Lower lobe of right lung (tissue), 2 donors: ENCODE data around the gene HHIP. TPM values are rescaled to one million over a fixed set of nuclear protein-coding genes. Genes with fewer than 3 reads are reported as not detected.

ENCODE experiments used
- ATAC-seq, 2 donors: fragments of 200-7000 bp; cut with Tn5 transposase; one replicate each; pipeline ENCODE4 v1.9.1; 2020 to 2022; ENCODE audit warnings: mild to moderate bottlenecking in 2 of 2, moderate library complexity in 2 of 2
- DNase-seq: peaks from one replicate; pipeline ENCODE4 v3.0.0-alpha.2; 2020
- H3K27ac ChIP-seq: fragments of 200-600 bp; one replicate; pipeline ENCODE4 v1.8.0; 2022
- H3K27me3 ChIP-seq: fragments of 200-600 bp; one replicate; pipeline ENCODE4 v1.8.0; 2022; ENCODE audit warnings: low read depth
- H3K36me3 ChIP-seq: fragments of 200-600 bp; one replicate; pipeline ENCODE4 v1.8.0; 2022; ENCODE audit warnings: mild to moderate bottlenecking
- H3K4me1 ChIP-seq: fragments of 200-600 bp; one replicate; pipeline ENCODE4 v1.8.0; 2022
- H3K4me3 ChIP-seq: fragments of 200-600 bp; one replicate; pipeline ENCODE4 v1.8.0; 2022; ENCODE audit warnings: mild to moderate bottlenecking
- H3K9me3 ChIP-seq: fragments of 200-600 bp; one replicate; pipeline ENCODE4 v1.8.0; 2022
- intact Hi-C: fragments of 100-400 bp; cut with DNase I; formaldehyde crosslinking; loops from one replicate; pipeline ENCODE4 v1.11.0; 2022
- total RNA-seq: library from RNA; stranded (reverse); fragmentation: NEBNext Ultra II Directional; extraction: Animal tissue kit (Norgen Biotek cat#: 25700); gene quantifications from one replicate; pipeline ENCODE4 v1.2.1, GENCODE V29; 2021
- TF ChIP-seq, protein P1 (sequence below): fragments of 200-600 bp; IDR thresholded peaks from one replicate; pipeline ENCODE4 v1.8.0; 2022; ENCODE audit warnings: antibody characterized with exemption, mild to moderate bottlenecking
- donor health status: DM: no; HTN: yes; CAD: no; lungs with severe emphysema.

HHIP gene
- total RNA-seq, 1 donor from 2014 or later, result 172 TPM

DNA sequence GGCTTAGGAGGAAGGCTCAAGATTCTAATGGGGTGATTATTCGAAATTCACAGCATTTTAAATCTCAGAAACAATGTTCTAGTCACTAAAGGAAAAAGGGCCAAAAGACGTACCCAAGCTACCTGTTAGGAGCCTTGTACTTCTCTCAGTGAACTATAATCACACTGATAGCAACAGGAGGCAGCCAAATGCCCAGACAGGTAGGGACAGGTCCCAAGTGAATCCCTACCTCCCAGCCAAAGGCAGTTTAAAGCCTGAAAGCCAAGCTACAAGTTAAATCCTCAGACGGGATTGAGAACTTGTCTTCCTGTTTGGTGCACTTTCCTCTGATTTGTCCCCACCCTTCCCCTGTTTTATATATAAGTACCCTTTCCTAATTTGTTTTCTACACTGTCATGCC, 24.3 kb upstream of the HHIP start:
- Histone ChIP-seq H3K27ac (no peak overlapping the region), H3K27me3 (no peaks in the 10 kb centered on the region), H3K4me3 (no peak overlapping the region), H3K9me3 (no peaks in the 10 kb centered on the region), H3K4me1 (no peaks in the 10 kb centered on the region), H3K36me3 (no peaks in the 10 kb centered on the region)
- intact Hi-C loops, result no loop called here
- no peak for DNase-seq
- no peak for ATAC-seq
- TF ChIP-seq, protein P1, sequence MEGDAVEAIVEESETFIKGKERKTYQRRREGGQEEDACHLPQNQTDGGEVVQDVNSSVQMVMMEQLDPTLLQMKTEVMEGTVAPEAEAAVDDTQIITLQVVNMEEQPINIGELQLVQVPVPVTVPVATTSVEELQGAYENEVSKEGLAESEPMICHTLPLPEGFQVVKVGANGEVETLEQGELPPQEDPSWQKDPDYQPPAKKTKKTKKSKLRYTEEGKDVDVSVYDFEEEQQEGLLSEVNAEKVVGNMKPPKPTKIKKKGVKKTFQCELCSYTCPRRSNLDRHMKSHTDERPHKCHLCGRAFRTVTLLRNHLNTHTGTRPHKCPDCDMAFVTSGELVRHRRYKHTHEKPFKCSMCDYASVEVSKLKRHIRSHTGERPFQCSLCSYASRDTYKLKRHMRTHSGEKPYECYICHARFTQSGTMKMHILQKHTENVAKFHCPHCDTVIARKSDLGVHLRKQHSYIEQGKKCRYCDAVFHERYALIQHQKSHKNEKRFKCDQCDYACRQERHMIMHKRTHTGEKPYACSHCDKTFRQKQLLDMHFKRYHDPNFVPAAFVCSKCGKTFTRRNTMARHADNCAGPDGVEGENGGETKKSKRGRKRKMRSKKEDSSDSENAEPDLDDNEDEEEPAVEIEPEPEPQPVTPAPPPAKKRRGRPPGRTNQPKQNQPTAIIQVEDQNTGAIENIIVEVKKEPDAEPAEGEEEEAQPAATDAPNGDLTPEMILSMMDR, result no peak

DNA sequence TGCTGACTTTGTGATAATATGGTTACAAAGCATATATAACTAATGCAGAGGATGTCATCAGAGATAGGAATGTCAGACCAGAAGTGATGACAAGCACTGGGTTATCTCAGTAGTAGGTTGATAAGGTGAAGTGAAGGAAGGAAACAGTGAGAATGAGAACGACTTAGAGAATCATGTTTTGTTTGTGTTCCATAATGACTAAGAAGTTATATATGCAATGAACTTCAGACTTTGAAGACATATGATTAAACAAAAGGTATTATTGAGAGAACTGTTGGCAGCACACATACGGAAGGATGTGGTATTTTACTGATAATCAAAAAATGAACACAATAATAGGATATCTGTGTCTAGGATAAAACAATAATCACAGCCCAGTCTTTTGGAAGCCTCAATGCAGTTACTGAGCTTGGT, 18.3 kb upstream of the HHIP start:
- TF ChIP-seq, protein P1, result no peak
- Histone ChIP-seq H3K4me1 (no peaks in the 10 kb centered on the region), H3K9me3 (no peaks in the 10 kb centered on the region), H3K4me3 (no peak overlapping the region), H3K36me3 (no peaks in the 10 kb centered on the region), H3K27ac (no peak overlapping the region), H3K27me3 (no peaks in the 10 kb centered on the region)
- DNase-seq, result no peak
- intact Hi-C loops, result no loop called here
- ATAC-seq, result no peak

DNA sequence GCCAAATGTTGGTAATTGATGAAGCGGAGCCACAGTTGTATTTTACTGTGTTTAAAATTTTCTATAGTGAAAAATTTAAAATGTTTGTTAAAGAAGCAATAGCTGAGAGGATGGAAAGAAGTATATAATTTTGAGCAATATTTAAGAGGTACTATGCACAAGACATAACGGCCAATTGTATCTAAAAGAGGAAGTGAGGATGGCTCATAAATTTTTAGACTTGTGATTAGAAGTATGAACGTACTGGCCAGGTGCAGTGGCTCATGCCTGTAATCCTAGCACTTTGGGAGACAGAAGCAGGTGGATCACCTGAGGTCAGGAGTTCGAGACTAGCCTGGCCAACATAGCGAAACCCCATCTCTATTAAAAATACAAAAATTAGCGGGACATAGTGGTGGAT, 12.7 kb upstream of the HHIP start:
- H3K9me3 ChIP-seq, result no peaks in the 10 kb centered on the region
- H3K4me1 ChIP-seq, result no peaks in the 10 kb centered on the region
- TF ChIP-seq, protein P1, result no peak
- H3K36me3 ChIP-seq, result no peaks in the 10 kb centered on the region
- intact Hi-C loops, result no loop called here
- no peaks in the 10 kb centered on the region for H3K27me3 ChIP-seq
- DNase-seq (no peak), ATAC-seq (no peak)
- no peak overlapping the region for H3K27ac ChIP-seq
- H3K4me3 ChIP-seq, result no peak overlapping the region

DNA sequence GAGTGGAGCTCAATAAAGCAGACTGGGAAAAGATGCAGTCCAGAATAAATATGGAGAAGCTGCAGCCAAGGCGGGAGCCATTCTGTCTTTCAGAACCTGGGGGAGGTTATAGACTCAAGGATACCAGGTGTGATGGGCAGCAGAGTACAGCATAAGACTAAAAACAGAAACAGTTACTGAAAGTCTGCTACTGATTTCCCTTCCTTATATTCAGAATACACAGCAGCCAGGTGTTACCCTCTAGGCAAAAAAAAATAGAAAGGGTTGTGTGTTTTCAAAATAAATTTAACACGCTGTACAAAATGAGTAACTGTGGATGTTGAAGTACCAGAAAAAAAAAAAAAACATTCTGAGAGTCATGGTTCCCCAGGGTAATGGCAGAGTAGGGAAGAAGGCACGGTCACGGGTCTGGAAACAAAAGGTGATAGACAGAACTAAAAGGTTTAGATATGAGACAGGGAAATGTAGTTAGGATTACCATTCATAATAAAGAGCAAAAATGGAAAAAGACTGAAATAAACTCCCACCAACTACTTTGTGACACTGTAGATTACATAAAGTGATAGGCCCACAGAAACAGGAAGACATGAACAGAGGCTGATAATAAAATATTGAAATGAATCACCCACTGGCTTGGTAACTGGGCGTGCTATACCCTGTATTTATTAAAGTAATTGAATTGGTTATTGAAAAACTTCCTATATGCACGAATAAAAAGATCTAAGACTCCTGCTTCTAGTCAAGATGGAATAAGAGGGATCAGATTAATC, 10.8 kb upstream of the HHIP start:
- ATAC-seq, result no peak
- H3K27ac ChIP-seq, result no peak overlapping the region
- no peaks in the 10 kb centered on the region for H3K36me3 ChIP-seq
- DNase-seq, result no peak
- intact Hi-C loops, result no loop called here
- H3K27me3 ChIP-seq, result no peaks in the 10 kb centered on the region
- TF ChIP-seq, protein P1, result no peak
- no peaks in the 10 kb centered on the region for H3K4me1 ChIP-seq
- H3K9me3 ChIP-seq, result no peaks in the 10 kb centered on the region
- H3K4me3 ChIP-seq, result no peak overlapping the region

DNA sequence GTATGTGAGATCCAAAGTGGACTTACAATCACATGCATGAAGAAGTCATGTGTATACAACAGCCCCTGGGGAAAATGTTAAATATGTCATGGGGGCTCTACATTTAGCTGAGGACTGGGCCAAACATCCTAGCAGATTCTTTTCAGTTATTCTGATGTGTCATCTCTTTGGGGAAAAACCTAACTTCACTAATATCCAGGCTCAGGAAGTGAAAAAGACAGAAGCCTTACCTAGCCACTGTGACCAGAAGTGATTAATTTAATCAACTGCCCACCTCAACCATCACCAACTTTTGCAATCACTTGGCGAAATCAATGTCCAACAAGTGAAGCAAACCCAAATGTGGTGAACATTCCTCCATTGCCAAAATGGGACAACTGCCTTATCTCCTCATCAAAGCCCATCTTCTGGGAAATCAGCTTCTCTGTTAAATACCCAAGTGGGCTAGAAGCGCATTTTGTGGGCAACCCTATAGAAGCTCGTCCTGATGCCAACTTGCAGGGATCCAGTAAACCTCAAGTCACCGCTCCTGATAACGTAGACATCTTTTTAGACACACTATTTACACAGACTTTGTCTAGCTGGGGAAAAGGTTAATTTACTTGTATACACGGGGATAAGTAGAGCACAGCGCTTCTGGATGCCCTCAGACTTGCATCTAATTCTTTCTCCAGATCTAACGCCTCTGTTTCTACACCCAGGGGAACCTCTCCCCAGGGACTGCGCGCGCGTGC, 1.4 kb upstream of the HHIP start:
- Histone ChIP-seq H3K4me3 (peak overlapping the region; percentile 55), H3K36me3 (no peaks in the 10 kb centered on the region), H3K27ac (no peak overlapping the region), H3K9me3 (no peaks in the 10 kb centered on the region), H3K27me3 (peaks cover 38% of the 10 kb centered on the region), H3K4me1 (peaks cover 13% of the 10 kb centered on the region)
- TF ChIP-seq, protein P1, result no peak
- no peak for ATAC-seq
- no peak for DNase-seq
- intact Hi-C loops, result no loop called here
